HG03097 (cell line): ENCODE data around the gene CDH23.

ENCODE experiments used
- ATAC-seq: cut with Tn5 transposase; IDR thresholded peaks from one replicate; pipeline ENCODE4 v1.9.1; 2021; ENCODE audit not compliant: unreplicated experiment, low FRiP score

CDH23 gene

GRCh38 chr10:71774916-71775702 is 378.4 kb downstream of the CDH23 start:
- ATAC-seq = no peak

GRCh38 chr10:71776481-71776925 is 379.8 kb downstream of the CDH23 start:
- ATAC-seq = no peak

- ATAC-seq = no peak
Measured at GRCh38 chr10:71777213-71777985, 380.7 kb downstream of the CDH23 start.

GRCh38 chr10:71778071-71778825 is 381.5 kb downstream of the CDH23 start:
- ATAC-seq = no peak

GRCh38 chr10:71779641-71780040 is 382.9 kb downstream of the CDH23 start:
- no peak for ATAC-seq

GRCh38 chr10:71780156-71780555 is 383.4 kb downstream of the CDH23 start:
- ATAC-seq = no peak

GRCh38 chr10:71780719-71781118 is 384.0 kb downstream of the CDH23 start:
- no peak for ATAC-seq

GRCh38 chr10:71782221-71782916 is 385.6 kb downstream of the CDH23 start:
- no peak for ATAC-seq

- no peak for ATAC-seq
Measured at GRCh38 chr10:71782917-71783490, 386.3 kb downstream of the CDH23 start.

GRCh38 chr10:71783917-71784678 is 387.4 kb downstream of the CDH23 start:
- ATAC-seq = no peak

GRCh38 chr10:71784679-71785272 is 388.1 kb downstream of the CDH23 start:
- ATAC-seq = no peak

GRCh38 chr10:71788954-71789353 is 392.2 kb downstream of the CDH23 start:
- ATAC-seq = no peak

GRCh38 chr10:71789871-71790270 is 393.2 kb downstream of the CDH23 start:
- ATAC-seq = no peak

- ATAC-seq = no peak
Measured at GRCh38 chr10:71790749-71791440, 394.2 kb downstream of the CDH23 start.

GRCh38 chr10:71795248-71795647 is 398.5 kb downstream of the CDH23 start:
- no peak for ATAC-seq

GRCh38 chr10:71796749-71797405 is 400.2 kb downstream of the CDH23 start:
- no peak for ATAC-seq

- no peak for ATAC-seq
Measured at GRCh38 chr10:71797533-71798307, 401.0 kb downstream of the CDH23 start.
